ENCODE data around the gene TMEM273.

The TMEM273 gene

DNA sequence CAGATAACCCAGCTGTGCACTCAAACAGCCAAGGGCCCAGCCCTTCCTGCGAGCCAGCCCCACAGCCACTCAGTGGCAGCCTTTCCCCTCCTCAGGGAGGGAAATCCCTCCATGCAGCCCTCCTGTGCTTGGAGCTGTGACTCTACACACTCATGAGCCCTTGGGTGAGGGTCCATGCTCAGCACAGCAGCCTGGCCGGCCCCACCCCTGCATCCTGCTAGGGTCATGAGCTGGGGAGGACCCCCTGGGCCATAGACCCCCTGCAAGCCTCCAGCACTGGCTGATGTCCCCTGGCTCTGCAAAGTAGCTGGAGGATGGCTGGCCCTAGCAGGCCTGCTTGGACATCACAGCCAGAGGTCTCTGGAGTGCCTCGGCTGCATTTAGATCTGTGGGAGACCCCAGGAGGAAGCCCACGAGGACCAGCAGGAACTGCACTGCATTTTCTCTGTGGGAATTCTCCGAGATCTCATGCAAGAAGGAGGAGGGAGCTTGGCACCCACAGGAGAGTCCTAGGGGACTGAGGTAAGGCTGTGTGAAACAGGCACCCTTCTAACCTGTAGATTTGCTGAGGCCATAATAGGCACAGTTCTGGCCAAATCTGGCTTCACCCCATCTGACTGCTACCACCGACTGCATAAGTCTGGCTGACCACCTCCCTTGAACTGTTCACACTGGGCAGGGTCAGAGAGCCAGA is 17.4 kb downstream of the TMEM273 start:
- no peak overlapping the region for H3K27ac ChIP-seq
- no peak for DNase-seq
- TF ChIP-seq, protein P1, sequence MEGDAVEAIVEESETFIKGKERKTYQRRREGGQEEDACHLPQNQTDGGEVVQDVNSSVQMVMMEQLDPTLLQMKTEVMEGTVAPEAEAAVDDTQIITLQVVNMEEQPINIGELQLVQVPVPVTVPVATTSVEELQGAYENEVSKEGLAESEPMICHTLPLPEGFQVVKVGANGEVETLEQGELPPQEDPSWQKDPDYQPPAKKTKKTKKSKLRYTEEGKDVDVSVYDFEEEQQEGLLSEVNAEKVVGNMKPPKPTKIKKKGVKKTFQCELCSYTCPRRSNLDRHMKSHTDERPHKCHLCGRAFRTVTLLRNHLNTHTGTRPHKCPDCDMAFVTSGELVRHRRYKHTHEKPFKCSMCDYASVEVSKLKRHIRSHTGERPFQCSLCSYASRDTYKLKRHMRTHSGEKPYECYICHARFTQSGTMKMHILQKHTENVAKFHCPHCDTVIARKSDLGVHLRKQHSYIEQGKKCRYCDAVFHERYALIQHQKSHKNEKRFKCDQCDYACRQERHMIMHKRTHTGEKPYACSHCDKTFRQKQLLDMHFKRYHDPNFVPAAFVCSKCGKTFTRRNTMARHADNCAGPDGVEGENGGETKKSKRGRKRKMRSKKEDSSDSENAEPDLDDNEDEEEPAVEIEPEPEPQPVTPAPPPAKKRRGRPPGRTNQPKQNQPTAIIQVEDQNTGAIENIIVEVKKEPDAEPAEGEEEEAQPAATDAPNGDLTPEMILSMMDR (IDR thresholded peaks at IDR 0.05; ENCODE audit: low read depth, low read length) = no peak
- no peak overlapping the region for H3K4me3 ChIP-seq (ENCODE audit: low read depth, low read length)
- peaks cover 15% of the 10 kb centered on the region for H3K27me3 ChIP-seq (ENCODE audit: insufficient read depth, low read depth, severe bottlenecking)
- no peaks in the 10 kb centered on the region for H3K36me3 ChIP-seq
- H3K9me3 ChIP-seq (ENCODE audit: severe bottlenecking) = no peaks in the 10 kb centered on the region

DNA sequence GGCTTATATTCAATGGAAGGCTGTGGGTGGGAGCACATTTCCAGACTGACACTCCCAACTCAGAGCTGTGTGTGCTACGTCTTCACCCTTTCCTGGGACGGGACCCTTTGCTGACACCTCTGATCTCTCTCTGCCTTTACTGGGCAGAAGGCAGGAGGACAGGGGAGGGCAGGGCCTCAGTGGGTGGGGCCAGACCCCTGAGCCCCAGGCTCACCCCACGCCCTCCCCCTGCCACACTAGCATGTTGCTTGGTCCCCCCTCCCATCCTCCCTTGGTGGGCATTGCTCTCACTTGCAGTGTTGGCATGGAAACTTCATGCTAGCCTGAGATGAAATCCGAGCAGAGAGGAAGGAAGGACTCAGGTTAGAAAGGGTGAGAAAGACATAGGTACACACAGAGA is 18.4 kb downstream of the TMEM273 start:
- Histone ChIP-seq H3K4me3 (ENCODE audit: low read depth, low read length) (no peak overlapping the region), H3K9me3 (ENCODE audit: severe bottlenecking) (no peaks in the 10 kb centered on the region), H3K27me3 (ENCODE audit: insufficient read depth, low read depth, severe bottlenecking) (peaks cover 15% of the 10 kb centered on the region), H3K36me3 (no peaks in the 10 kb centered on the region), H3K27ac (no peak overlapping the region)
- DNase-seq = no peak
- TF ChIP-seq, protein P1 (IDR thresholded peaks at IDR 0.05; ENCODE audit: low read depth, low read length) = no peak

DNA sequence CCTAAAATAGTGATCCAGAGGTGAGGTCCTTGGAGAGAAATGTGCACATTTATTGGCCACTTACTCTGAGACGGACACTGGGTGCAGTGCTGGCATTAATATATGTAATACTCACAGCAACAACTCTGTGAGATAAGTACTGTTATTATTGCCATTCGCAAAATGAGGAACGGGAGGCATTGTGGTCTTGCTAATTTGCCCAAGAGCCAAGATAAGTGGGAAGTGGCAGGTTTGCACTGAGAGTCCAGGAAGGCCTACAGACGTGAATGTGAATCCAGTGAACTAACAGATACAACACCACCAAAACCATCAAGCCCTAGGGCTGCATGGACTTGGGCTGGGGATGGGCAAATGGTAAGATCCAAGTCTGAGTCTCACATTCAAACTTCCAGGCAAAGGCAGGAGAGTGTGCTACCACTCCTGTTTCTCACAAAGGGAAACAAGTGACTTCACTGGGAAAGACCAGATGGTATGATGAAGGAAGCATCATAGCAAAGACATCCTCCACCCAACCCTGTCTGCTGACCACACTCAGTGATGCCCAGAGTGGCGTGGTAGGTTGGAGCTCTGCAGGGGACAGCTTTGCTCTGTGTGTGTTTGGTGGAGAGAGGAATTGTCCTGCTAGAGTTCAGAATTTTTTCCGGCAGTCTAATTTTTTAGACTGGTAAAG is 19.2 kb downstream of the TMEM273 start:
- Histone ChIP-seq H3K27ac (no peak overlapping the region), H3K4me3 (ENCODE audit: low read depth, low read length) (no peak overlapping the region), H3K9me3 (ENCODE audit: severe bottlenecking) (no peaks in the 10 kb centered on the region), H3K36me3 (no peaks in the 10 kb centered on the region), H3K27me3 (ENCODE audit: insufficient read depth, low read depth, severe bottlenecking) (peaks cover 15% of the 10 kb centered on the region)
- TF ChIP-seq, protein P1 (IDR thresholded peaks at IDR 0.05; ENCODE audit: low read depth, low read length) = no peak
- DNase-seq = no peak

DNA sequence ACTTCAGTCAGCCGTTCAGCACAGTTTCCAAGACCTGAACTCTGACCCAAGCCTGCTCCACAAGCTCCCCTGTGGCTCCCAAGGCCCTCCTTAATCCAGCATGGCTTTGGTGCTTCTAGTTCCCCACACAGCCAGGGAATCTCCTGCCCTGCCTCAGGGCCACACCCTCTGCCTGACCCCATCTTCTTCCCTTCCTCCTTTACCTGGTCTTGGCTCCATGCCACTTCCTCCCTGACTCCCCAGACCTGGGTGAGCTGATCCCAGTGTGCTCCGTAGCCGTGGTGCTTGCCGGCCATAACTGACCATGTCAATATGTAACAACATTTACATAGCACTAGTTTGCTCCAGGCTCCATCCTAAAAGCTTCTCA is 20.0 kb downstream of the TMEM273 start:
- H3K36me3 ChIP-seq = no peaks in the 10 kb centered on the region

DNA sequence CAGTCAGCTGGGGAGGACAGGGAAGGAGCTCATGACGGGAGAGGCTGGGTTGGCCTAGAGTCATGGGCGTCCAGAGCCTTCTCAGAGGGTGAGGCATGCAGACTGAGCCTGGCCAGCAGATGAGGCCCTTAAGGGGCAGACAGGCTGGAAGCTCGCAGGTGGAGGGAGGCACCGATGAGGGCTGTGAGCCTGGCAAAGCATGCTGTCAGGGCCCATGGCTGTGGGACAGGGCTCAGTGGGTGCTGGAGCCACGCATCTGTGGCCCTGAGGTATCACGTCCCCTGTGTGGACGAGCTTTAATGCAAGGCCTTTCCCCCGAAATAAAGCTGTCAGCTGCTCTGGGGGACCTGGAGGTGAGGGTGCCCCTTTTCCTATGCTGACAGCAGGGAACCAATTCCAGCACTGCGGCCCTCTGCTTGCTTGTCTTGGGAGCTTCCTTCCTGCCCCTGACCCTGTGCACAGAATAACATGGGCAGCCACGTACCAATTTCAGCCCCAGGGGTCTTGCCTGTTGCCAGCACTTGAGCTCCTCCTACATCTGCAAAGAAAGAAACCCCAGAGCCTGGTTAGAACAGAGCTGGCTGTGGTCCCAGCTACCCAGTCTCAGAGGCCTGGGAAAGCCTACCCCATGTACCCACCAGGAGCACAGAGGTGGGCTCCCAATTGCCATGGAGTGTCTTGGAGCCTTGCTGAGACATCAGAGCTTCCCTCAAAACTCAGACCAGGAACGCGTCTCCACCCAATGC is 20.6 kb downstream of the TMEM273 start:
- TF ChIP-seq, protein P1 (IDR thresholded peaks at IDR 0.05; ENCODE audit: low read depth, low read length) = no peak
- H3K27ac ChIP-seq = no peak overlapping the region
- H3K27me3 ChIP-seq (ENCODE audit: insufficient read depth, low read depth, severe bottlenecking) = peaks cover 10% of the 10 kb centered on the region
- no peaks in the 10 kb centered on the region for H3K36me3 ChIP-seq
- DNase-seq = no peak
- no peaks in the 10 kb centered on the region for H3K9me3 ChIP-seq (ENCODE audit: severe bottlenecking)
- H3K4me3 ChIP-seq (ENCODE audit: low read depth, low read length) = no peak overlapping the region

More for the DNA sequence above, 20.0 kb downstream of the TMEM273 start:
- Histone ChIP-seq H3K9me3 (ENCODE audit: severe bottlenecking) (no peaks in the 10 kb centered on the region), H3K27ac (no peak overlapping the region), H3K27me3 (ENCODE audit: insufficient read depth, low read depth, severe bottlenecking) (peaks cover 10% of the 10 kb centered on the region), H3K4me3 (ENCODE audit: low read depth, low read length) (no peak overlapping the region)
- no peak for DNase-seq
- TF ChIP-seq, protein P1 (IDR thresholded peaks at IDR 0.05; ENCODE audit: low read depth, low read length) = no peak

Data from WERI-Rb-1 (cell line).